DMS79 (cell line): ENCODE measurements around the gene MKNK2.
"Not testable (repeated sequence)": the region's sequence is repeated elsewhere in the genome, so short reads cannot be mapped to it uniquely, and the experiment has no call there.

Experiments
- DNase-seq: peaks from one replicate; lab custom pipeline; 2025; lab: John Stamatoyannopoulos, UW

The MKNK2 gene

GRCh38 chr19:2043961-2044708 lies 6.9 kb downstream of the MKNK2 start:
- no peak for DNase-seq

- DNase-seq, result no peak
Observed at GRCh38 chr19:2043251-2043641, 7.8 kb downstream of the MKNK2 start.

GRCh38 chr19:2042485-2043250 lies 8.4 kb downstream of the MKNK2 start:
- DNase-seq, result no peak

DNA sequence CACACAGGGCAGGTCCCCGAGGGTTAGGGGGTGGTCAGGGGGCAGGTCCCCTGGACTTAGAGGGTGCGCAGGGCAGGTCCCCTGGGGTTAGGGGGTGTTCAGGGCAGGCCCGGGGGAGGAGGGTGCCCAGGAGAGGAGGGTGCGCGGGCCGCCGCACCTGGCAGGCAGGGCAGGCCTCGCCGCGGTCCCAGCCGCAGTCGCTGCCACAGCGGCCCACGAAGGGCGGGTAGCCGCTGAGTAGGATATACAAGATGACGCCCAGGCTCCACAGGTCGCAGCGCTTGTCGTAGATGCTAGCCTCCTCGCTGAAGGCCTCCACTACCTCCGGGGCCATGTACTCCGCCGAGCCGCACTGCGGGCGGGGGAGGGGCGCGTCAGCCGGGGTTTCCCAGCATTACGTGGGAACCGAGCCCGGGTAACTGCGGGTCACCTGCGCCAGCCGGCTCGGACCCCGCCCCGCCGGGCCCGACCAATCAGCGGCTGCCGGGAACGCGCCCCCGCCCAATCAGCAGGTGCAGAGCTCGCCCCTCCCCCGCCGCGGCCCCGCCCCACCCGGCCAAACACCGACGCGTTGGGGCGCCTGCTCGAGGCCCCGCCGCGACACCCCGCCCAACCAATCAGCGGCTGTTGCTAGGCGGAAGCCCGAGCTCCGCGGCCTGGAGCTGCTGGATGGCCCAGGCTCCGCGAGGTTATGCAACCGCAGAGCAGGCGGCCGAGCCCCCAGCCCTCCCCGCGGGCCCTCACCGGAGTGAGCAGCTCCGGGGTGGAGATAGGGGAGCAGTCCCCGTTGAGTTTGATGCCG lies 9.2 kb downstream of the MKNK2 start:
- DNase-seq, result peak; percentile 61

DNA sequence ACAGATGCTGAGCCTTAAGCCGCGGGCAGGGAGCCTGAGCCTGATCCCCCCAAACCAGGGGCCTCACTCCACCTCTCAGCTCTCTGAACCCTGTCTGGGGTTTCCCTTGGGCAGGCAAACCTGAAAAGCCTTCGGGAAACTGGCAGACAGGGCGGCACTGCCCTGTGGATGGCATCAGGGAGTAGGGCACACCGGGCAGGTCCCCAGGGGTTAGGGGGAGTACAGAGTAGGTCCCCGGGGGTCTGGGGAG lies 9.7 kb downstream of the MKNK2 start:
- DNase-seq, result no peak

GRCh38 chr19:2040647-2041432 lies 10.2 kb downstream of the MKNK2 start:
- DNase-seq, result no peak

- DNase-seq, result no peak
Observed at GRCh38 chr19:2039959-2040646, 10.9 kb downstream of the MKNK2 start.

- DNase-seq, result no peak
Observed at GRCh38 chr19:2039089-2039958, 11.7 kb downstream of the MKNK2 start.

- DNase-seq, result no peak
Observed at GRCh38 chr19:2038284-2039088, 12.6 kb downstream of the MKNK2 start.

DNA sequence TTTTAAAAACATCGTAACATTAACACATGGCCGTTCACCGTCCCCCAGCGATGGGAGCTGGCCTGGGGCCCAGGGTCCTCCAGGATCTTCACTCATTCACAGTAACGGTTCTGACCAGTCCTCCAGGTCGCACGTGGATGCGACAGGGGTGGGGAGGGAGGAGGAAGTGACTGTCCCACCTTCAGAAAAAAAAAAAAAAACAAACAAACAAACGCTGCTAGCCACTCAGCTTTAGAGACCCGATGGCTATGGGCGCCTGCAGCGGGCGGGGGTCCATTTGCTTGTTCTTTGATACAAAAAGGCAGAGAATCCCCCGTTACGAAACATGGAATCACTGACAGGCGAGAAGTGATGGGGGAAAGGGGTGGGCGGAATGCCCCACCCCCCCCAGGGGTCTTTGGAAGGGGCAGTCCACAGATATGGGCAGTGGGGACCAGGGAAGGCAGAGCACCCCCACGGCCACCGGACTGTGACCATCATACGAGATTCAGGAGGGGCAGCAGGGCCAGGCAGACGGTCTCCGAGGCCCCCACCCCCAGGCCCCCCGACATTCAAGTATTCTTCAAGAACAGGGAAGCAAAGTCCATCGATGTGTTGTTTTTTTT lies 13.3 kb downstream of the MKNK2 start:
- no peak for DNase-seq

- DNase-seq, result no peak
Observed at GRCh38 chr19:2036424-2036823, 14.6 kb downstream of the MKNK2 start.

DNA sequence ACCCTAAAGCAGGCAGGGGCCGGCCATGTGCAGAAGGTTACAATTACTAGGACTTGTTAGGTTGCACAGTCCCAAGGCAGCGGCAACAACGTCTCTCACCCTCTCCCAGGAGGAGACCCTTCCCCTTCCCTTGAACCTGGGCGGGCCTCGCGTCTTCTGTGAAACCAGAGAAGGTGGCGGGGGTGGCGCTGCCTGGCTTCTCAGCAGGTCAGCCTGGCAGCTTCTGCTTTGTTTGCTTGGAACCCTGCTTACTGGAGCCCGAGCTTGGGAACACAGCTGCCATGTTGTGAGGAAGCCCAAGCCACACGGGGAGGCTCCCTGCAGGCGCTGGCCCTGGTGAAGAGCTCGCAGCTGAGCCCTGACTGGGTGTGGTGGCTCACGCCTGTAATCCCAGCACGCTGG lies 15.5 kb downstream of the MKNK2 start:
- DNase-seq, result no peak

DNA sequence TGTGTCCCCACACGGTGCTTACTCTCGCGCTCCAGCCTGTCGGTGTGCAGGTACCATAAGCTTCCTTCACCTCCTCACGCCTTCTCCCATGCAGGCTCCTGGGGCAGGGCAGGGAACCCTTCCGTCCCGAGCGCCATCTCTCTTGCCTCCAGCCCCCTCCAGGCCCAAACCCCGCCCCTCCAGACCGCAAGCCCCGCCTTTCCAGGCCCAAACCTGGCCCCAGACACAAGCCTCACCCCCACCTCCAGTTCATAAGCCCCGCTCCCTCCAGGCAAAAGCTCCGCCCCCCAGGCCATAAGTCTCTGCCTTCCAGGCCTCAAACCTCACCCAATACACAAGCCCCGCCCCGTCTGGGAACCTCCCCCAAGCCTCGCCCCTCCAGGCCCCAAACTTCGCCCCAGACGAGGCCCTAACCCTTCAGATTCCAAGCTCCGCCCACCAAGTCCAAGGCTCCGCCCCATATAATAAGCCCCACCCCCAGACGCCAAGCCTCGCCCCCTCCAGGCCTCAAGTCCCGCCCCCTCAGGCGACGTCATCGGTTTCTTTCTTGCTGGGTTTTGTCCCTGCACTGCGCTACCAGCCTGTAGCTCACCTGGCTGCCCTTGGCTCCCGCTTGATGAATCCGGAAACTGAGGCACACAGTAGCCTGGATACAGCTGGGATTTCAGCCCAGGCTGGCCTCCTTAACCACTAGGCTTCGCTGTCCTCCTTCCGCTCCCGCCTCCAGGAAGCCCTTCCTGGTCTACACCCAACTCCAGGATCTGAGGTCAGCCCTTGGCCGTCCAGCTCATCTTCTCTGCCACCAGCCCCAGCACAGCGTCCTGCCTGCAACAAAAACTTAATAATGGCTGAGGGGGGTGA lies 16.1 kb downstream of the MKNK2 start:
- no peak for DNase-seq

- DNase-seq, result not testable (repeated sequence)
Observed at GRCh38 chr19:2034253-2034652, 16.8 kb downstream of the MKNK2 start.

DNA sequence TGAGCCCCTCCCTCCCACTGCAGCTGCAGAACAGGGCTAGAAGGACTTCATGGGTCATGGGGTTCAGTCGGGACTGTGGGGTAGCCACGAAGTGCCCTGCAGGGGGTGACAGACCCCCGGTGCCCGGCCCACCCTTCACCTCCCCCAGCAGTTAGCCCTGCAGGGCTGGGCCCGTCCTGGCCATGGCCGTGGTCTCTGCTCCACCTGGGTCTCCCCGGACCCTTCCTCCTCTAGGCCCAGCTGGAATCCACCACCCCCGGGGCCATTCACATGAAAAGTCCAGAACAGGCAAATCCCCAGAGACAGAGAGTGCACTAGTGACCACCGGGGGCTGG lies 17.3 kb downstream of the MKNK2 start:
- DNase-seq, result no peak

- DNase-seq, result no peak
Observed at GRCh38 chr19:2033115-2033824, 17.8 kb downstream of the MKNK2 start.

GRCh38 chr19:2032296-2032941 lies 18.6 kb downstream of the MKNK2 start:
- DNase-seq, result peak; percentile 82
